CD8-positive, alpha-beta memory T cell (primary cell): ENCODE data around the gene CXCL14. TPM values are rescaled to one million over a fixed set of nuclear protein-coding genes. Genes with fewer than 3 reads are reported as not detected.

Experiments used
- CTCF ChIA-PET: fragments of 350-600 bp; sonication (Branson Sonifier 250); formaldehyde crosslinking; loops from one replicate; lab custom pipeline; 2021; ENCODE audit warnings: antibody characterized with exemption; lab: Charles Lee
- POLR2A ChIA-PET: fragments of 350-600 bp; sonication (Branson Sonifier 250); formaldehyde crosslinking; loops from one replicate; lab custom pipeline; 2021; ENCODE audit warnings: antibody characterized with exemption; lab: Charles Lee
- DNase-seq, 5 donors: peaks; one replicate each; pipeline versions ENCODE4 v3.0.0 to v3.0.0-alpha.2; 2020 to 2022; ENCODE audit warnings: mixed read lengths in 1 of 5
- H3K27ac ChIP-seq: one replicate; pipeline ENCODE4 v1.7.0; 2013; ENCODE audit warnings: low read depth, mild to moderate bottlenecking, low read length, moderate library complexity
- H3K27me3 ChIP-seq: 2 replicates; pipeline ENCODE4 v1.7.0; 2013; ENCODE audit warnings: low read length, mild to moderate bottlenecking; ENCODE audit not compliant: insufficient read depth, poor library complexity, severe bottlenecking
- H3K36me3 ChIP-seq: 2 replicates; pipeline ENCODE4 v1.7.0; 2013; ENCODE audit warnings: mild to moderate bottlenecking, low read length, moderate library complexity; ENCODE audit not compliant: insufficient read depth
- H3K4me1 ChIP-seq: 2 replicates; pipeline ENCODE4 v1.7.0; 2013; ENCODE audit warnings: mild to moderate bottlenecking, low read length, moderate library complexity; ENCODE audit not compliant: insufficient read depth
- H3K4me3 ChIP-seq: 2 replicates; pipeline ENCODE4 v1.7.0; 2013; ENCODE audit warnings: mild to moderate bottlenecking, low read length
- H3K9me3 ChIP-seq: 2 replicates; pipeline ENCODE4 v1.7.0; 2013; ENCODE audit warnings: mild to moderate bottlenecking, low read length
- H3K27ac Mint-ChIP-seq, 8 donors: one replicate each; pipeline ENCODE4 v1.8.0; 2020 to 2021; ENCODE audit warnings: mixed read lengths in 8 of 8, mild to moderate bottlenecking in 6 of 8, inconsistent platforms in 3 of 8, moderate library complexity in 3 of 8
- H3K27me3 Mint-ChIP-seq, 2 donors: one replicate each; pipeline ENCODE4 v1.8.0; 2020 to 2021; ENCODE audit warnings: mixed read lengths in 2 of 2, mild to moderate bottlenecking in 1 of 2, moderate library complexity in 1 of 2
- H3K36me3 Mint-ChIP-seq, 3 donors: one replicate each; pipeline ENCODE4 v1.8.0; 2020 to 2021; ENCODE audit warnings: mixed read lengths in 3 of 3, inconsistent platforms in 1 of 3, mild to moderate bottlenecking in 1 of 3
- H3K4me1 Mint-ChIP-seq, 3 donors: one replicate each; pipeline ENCODE4 v1.8.0; 2020 to 2021; ENCODE audit warnings: mixed read lengths in 3 of 3, inconsistent platforms in 1 of 3, mild to moderate bottlenecking in 1 of 3
- H3K4me3 Mint-ChIP-seq, 7 donors: one replicate each; pipeline ENCODE4 v1.8.0; 2020 to 2021; ENCODE audit warnings: mixed read lengths in 7 of 7, mild to moderate bottlenecking in 6 of 7, moderate library complexity in 4 of 7, inconsistent platforms in 2 of 7
- H3K9me3 Mint-ChIP-seq, 5 donors: one replicate each; pipeline ENCODE4 v1.8.0; 2020 to 2022; ENCODE audit warnings: mixed read lengths in 5 of 5, mild to moderate bottlenecking in 3 of 5, moderate library complexity in 2 of 5, inconsistent platforms in 1 of 5
- polyA plus RNA-seq: library from polyadenylated mRNA; unstranded; fragments of 300-500 nt; fragmentation: Illumina TruSeq; gene quantifications from one replicate; pipeline ENCODE4 v1.2.3, GENCODE V29; 2021
- total RNA-seq, 2 experiments: library from RNA; stranded (reverse); gene quantifications; one replicate each; pipeline ENCODE4 v1.2.3, GENCODE V29; 2021

CXCL14 gene
- total and polyA plus RNA-seq, 3 experiments from 2014 or later, result not detected

DNA sequence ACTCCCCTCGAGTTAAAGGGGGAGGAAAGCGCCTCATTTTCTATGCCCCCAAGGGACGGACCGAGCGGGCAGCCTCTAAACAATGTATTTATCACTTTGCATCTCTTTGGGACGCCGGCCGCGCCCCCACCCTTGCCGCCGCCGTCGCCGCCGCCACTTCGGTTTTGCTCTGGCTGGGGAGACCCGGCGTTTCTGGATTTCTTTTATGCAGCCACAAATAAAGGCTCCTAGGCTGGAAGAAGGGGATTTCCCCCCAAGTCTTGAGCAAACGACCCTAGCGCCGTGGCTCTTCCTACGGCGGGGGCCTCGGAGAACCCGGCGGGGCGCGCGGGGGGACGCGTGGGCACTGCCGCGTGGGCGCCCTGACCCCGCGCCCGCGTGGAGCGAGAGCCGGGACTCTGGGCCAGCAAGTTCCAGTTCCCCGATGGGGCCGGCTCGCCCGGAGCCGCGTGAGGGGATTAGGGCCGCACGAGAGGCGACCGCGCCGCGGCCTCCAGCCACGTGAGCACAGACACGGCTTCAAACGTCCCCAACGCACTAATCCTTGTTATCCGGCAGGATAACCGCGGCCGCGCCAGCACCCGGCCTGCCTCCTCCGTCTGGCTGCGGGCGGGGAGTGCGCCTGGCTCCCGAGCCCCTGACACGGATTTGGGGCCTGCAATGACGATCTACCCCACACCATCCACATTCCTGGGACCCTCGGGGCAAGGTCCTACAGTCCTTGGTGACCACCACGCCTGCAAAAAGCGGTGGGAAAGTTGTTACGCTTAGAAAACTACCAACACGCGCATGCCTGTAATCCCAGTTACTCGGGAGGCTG lies 35.1 kb downstream of the CXCL14 start:
- DNase-seq, result no peak
- Mint-ChIP-seq H3K27ac (peak overlapping the region in 1 of 8 donors; percentile 17), H3K4me3 (peak overlapping the region; percentile 84 to 92 (median 89)), H3K9me3 (no peaks in the 10 kb centered on the region), H3K36me3 (peaks cover 0 to 2% (median 1%) of the 10 kb centered on the region in 3 donors), H3K27me3 (peaks cover 56 to 92% of the 10 kb centered on the region in 2 donors), H3K4me1 (peaks cover 13 to 28% (median 14%) of the 10 kb centered on the region in 3 donors)
- Histone ChIP-seq H3K4me1 (peaks cover 13% of the 10 kb centered on the region), H3K27me3 (peaks cover 7% of the 10 kb centered on the region), H3K27ac (no peak overlapping the region), H3K4me3 (peak overlapping the region; percentile 51), H3K9me3 (no peaks in the 10 kb centered on the region), H3K36me3 (no peaks in the 10 kb centered on the region)
- ChIA-PET CTCF (interaction anchor here (1.5 kb wide), 1 partner anchor 9 kb away, joined by 5 read pairs; no protein-coding TSS in a partner anchor), POLR2A (no interaction called here)

GRCh38 chr5:135543001-135543484 lies 35.7 kb downstream of the CXCL14 start:
- H3K9me3 Mint-ChIP-seq, result no peaks in the 10 kb centered on the region
- peaks cover 13% of the 10 kb centered on the region for H3K4me1 ChIP-seq
- H3K27ac ChIP-seq, result no peak overlapping the region
- DNase-seq, result no peak
- peak overlapping the region; percentile 9 for H3K4me3 ChIP-seq
- H3K27ac Mint-ChIP-seq, result peak overlapping the region in 1 of 8 donors; percentile 5
- no peaks in the 10 kb centered on the region for H3K36me3 ChIP-seq
- H3K36me3 Mint-ChIP-seq, result peaks cover 0 to 2% (median 1%) of the 10 kb centered on the region in 3 donors
- peaks cover 13 to 28% (median 14%) of the 10 kb centered on the region in 3 donors for H3K4me1 Mint-ChIP-seq
- peak overlapping the region; percentile 65 to 84 (median 72) for H3K4me3 Mint-ChIP-seq
- H3K27me3 Mint-ChIP-seq, result peaks cover 56 to 91% of the 10 kb centered on the region in 2 donors
- peaks cover 13% of the 10 kb centered on the region for H3K27me3 ChIP-seq
- CTCF ChIA-PET, result interaction anchor here (1.0 to 1.5 kb wide), 2 partner anchors 9 to 81 kb away, joined by 3 to 5 read pairs; no protein-coding TSS in a partner anchor
- no peaks in the 10 kb centered on the region for H3K9me3 ChIP-seq
- POLR2A ChIA-PET, result interaction anchor here (0.5 kb wide), 1 partner anchor 12 kb away, joined by 3 read pairs; no protein-coding TSS in a partner anchor

GRCh38 chr5:135541807-135542502 lies 36.8 kb downstream of the CXCL14 start:
- Mint-ChIP-seq H3K27ac (no peak overlapping the region), H3K4me1 (peaks cover 13 to 28% (median 14%) of the 10 kb centered on the region in 3 donors), H3K27me3 (peaks cover 54 to 91% of the 10 kb centered on the region in 2 donors), H3K4me3 (peak overlapping the region in 2 of 7 donors; percentile 34 to 36), H3K9me3 (no peaks in the 10 kb centered on the region), H3K36me3 (peaks cover 0 to 2% (median 1%) of the 10 kb centered on the region in 3 donors)
- ChIA-PET POLR2A (no interaction called here), CTCF (interaction anchor here (0.8 to 1.5 kb wide), 3 partner anchors 10 to 80 kb away, joined by 3 to 5 read pairs (median 3); no protein-coding TSS in a partner anchor)
- no peaks in the 10 kb centered on the region for H3K36me3 ChIP-seq
- DNase-seq, result no peak
- H3K27me3 ChIP-seq, result peaks cover 23% of the 10 kb centered on the region
- H3K9me3 ChIP-seq, result no peaks in the 10 kb centered on the region
- no peak overlapping the region for H3K27ac ChIP-seq
- H3K4me1 ChIP-seq, result peaks cover 13% of the 10 kb centered on the region
- no peak overlapping the region for H3K4me3 ChIP-seq

- Histone ChIP-seq H3K4me3 (no peak overlapping the region), H3K36me3 (no peaks in the 10 kb centered on the region), H3K9me3 (no peaks in the 10 kb centered on the region), H3K27ac (no peak overlapping the region), H3K4me1 (peaks cover 9% of the 10 kb centered on the region), H3K27me3 (peaks cover 20% of the 10 kb centered on the region)
- CTCF ChIA-PET, result interaction anchor here (1.3 kb wide), 1 partner anchor 14 kb away, joined by 3 read pairs; no protein-coding TSS in a partner anchor
- Mint-ChIP-seq H3K9me3 (peaks cover 0 to 3% (median 0%) of the 10 kb centered on the region in 5 donors), H3K4me1 (peaks cover 12 to 32% (median 19%) of the 10 kb centered on the region in 3 donors), H3K27me3 (peaks cover 46 to 80% of the 10 kb centered on the region in 2 donors), H3K36me3 (peaks cover 0 to 2% (median 1%) of the 10 kb centered on the region in 3 donors), H3K27ac (no peak overlapping the region), H3K4me3 (no peak overlapping the region)
- DNase-seq, result no peak
- POLR2A ChIA-PET, result no interaction called here
Measured at GRCh38 chr5:135539430-135540005, 39.3 kb downstream of the CXCL14 start.

DNA sequence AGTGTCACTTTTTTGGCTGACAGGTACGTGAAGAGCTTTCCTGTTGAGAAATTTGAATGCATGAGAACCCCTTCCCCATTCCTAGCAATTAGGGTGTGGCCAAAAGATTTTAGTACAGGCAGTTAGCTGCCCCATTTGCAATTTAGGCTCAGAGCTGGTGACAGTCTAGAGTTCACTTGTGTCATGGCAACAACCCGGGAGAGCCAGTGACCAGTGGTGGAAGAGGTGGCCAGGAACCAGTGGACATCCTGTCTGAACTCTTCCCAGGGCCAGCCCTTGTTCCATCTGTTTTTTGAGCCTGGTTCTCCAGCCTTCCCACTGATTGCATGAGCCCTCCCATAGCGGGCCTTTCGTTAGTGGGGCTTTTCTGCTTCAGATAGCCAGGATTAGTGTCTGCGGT lies 40.5 kb downstream of the CXCL14 start:
- Mint-ChIP-seq H3K36me3 (peaks cover 0 to 1% (median 0%) of the 10 kb centered on the region in 3 donors), H3K4me1 (peaks cover 9 to 28% (median 19%) of the 10 kb centered on the region in 3 donors), H3K9me3 (peaks cover 0 to 3% (median 0%) of the 10 kb centered on the region in 5 donors), H3K4me3 (no peak overlapping the region), H3K27ac (no peak overlapping the region), H3K27me3 (peaks cover 49 to 85% of the 10 kb centered on the region in 2 donors)
- Histone ChIP-seq H3K27ac (no peak overlapping the region), H3K27me3 (peaks cover 23% of the 10 kb centered on the region), H3K4me1 (peaks cover 4% of the 10 kb centered on the region), H3K9me3 (no peaks in the 10 kb centered on the region), H3K4me3 (no peak overlapping the region), H3K36me3 (no peaks in the 10 kb centered on the region)
- DNase-seq, result no peak
- POLR2A ChIA-PET, result no interaction called here
- CTCF ChIA-PET, result no interaction called here

DNA sequence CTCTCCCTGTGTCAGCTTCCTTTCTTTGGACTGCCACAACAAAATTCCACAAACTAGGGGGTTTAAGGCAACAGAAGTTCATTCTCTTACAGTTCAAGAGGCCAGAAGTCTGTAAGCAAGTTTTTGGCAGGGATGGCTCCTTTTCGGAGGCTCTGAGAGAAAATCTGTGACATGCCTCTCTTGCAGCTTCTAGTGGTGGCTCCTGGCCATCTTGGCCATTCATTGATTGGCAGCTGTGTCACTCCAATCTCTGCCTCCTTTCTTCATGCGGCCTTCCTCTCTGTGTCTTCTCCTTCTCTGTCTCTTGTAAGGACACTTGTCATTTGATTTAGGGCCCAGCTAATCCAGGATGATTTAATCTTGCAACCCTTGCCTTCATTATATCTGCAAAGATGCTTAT lies 41.0 kb downstream of the CXCL14 start:
- peaks cover 0 to 1% (median 0%) of the 10 kb centered on the region in 3 donors for H3K36me3 Mint-ChIP-seq
- POLR2A ChIA-PET, result no interaction called here

DNA sequence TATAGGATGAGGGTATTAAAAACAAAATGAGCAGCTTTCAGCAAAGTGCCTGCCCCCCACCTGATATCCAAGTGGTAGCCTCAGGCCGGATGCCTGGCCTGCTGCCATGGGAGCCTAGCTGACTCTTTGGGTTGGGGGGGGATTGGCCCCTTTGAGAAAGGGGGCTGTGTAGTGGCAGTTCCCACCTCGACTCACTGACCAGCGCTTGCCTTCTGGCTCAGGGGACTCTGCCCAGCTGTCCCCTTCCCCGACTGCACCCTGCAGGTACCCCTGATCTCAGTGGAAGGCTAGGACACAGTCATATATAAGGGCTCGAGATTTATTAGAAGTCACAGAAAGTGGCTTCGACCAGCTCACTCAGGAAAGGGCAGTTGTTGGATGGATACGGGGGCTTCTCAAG lies 41.5 kb downstream of the CXCL14 start:
- DNase-seq, result no peak
- Histone ChIP-seq H3K4me3 (no peak overlapping the region), H3K9me3 (no peaks in the 10 kb centered on the region), H3K27ac (no peak overlapping the region), H3K27me3 (peaks cover 23% of the 10 kb centered on the region), H3K36me3 (no peaks in the 10 kb centered on the region), H3K4me1 (no peaks in the 10 kb centered on the region)
- H3K36me3 Mint-ChIP-seq, result peaks cover 0 to 1% (median 0%) of the 10 kb centered on the region in 3 donors
- H3K27ac Mint-ChIP-seq, result peak overlapping the region in 1 of 8 donors; percentile 15
- ChIA-PET CTCF (interaction anchor here (1.3 kb wide), 1 partner anchor 15 kb away, joined by 5 read pairs; no protein-coding TSS in a partner anchor), POLR2A (no interaction called here)
- H3K4me1 Mint-ChIP-seq, result peaks cover 5 to 19% (median 13%) of the 10 kb centered on the region in 3 donors
- no peak overlapping the region for H3K4me3 Mint-ChIP-seq
- peaks cover 0 to 3% (median 0%) of the 10 kb centered on the region in 5 donors for H3K9me3 Mint-ChIP-seq
- peaks cover 48 to 87% of the 10 kb centered on the region in 2 donors for H3K27me3 Mint-ChIP-seq

More for the DNA sequence above, 41.0 kb downstream of the CXCL14 start:
- DNase-seq, result no peak
- H3K27me3 ChIP-seq, result peaks cover 23% of the 10 kb centered on the region
- no peaks in the 10 kb centered on the region for H3K9me3 ChIP-seq
- peaks cover 48 to 85% of the 10 kb centered on the region in 2 donors for H3K27me3 Mint-ChIP-seq
- no peak overlapping the region for H3K4me3 Mint-ChIP-seq
- H3K36me3 ChIP-seq, result no peaks in the 10 kb centered on the region
- peaks cover 0 to 3% (median 0%) of the 10 kb centered on the region in 5 donors for H3K9me3 Mint-ChIP-seq
- no peak overlapping the region for H3K27ac ChIP-seq
- peaks cover under 1% of the 10 kb centered on the region for H3K4me1 ChIP-seq
- H3K4me1 Mint-ChIP-seq, result peaks cover 5 to 23% (median 13%) of the 10 kb centered on the region in 3 donors
- H3K4me3 ChIP-seq, result no peak overlapping the region
- no peak overlapping the region for H3K27ac Mint-ChIP-seq
- CTCF ChIA-PET, result interaction anchor here (1.3 kb wide), 1 partner anchor 14 kb away, joined by 5 read pairs; no protein-coding TSS in a partner anchor
